DOHH2 (cell line): ENCODE measurements around the gene CUL7.

Experiments used
- H3F3A ChIP-seq: fragments of 200-600 bp; sonication (generic), shearing (Covaris generic); 2 replicates; pipeline ENCODE4 v1.6.0; 2016; ENCODE audit warnings: antibody characterized with exemption, mild to moderate bottlenecking; ENCODE audit not compliant: control insufficient read depth, insufficient read depth
- H3K27ac ChIP-seq: fragments of 200-600 bp; sonication (generic); 2 replicates; pipeline ENCODE4 v1.5.1; 2014; ENCODE audit warnings: low read depth, mild to moderate bottlenecking, low read length, moderate library complexity
- H3K27me3 ChIP-seq: fragments of 200-600 bp; sonication (generic); 2 replicates; pipeline ENCODE4 v1.6.1; 2014; ENCODE audit warnings: mild to moderate bottlenecking, low read length, mixed read lengths; ENCODE audit not compliant: control insufficient read depth
- H3K36me3 ChIP-seq: fragments of 200-600 bp; sonication (generic); 2 replicates; pipeline ENCODE4 v1.6.1; 2014; ENCODE audit warnings: mild to moderate bottlenecking, low read length, moderate library complexity, mixed read lengths; ENCODE audit not compliant: control insufficient read depth
- H3K4me1 ChIP-seq: fragments of 200-600 bp; sonication (generic); 2 replicates; pipeline ENCODE4 v1.6.1; 2014; ENCODE audit warnings: mild to moderate bottlenecking, low read length, mixed read lengths; ENCODE audit not compliant: control insufficient read depth
- H3K4me2 ChIP-seq: fragments of 200-600 bp; sonication (generic); 2 replicates; pipeline ENCODE4 v1.6.0; 2014; ENCODE audit warnings: mild to moderate bottlenecking, low read length, moderate library complexity
- H3K4me3 ChIP-seq: fragments of 200-600 bp; sonication (generic); 2 replicates; pipeline ENCODE4 v1.5.1; 2014; ENCODE audit warnings: mild to moderate bottlenecking, low read length, mixed read lengths
- H3K79me2 ChIP-seq: fragments of 200-600 bp; sonication (generic); 2 replicates; pipeline ENCODE4 v1.6.1; 2014; ENCODE audit warnings: mild to moderate bottlenecking, low read length, mixed read lengths; ENCODE audit not compliant: control insufficient read depth
- H3K9me2 ChIP-seq: fragments of 200-600 bp; sonication (generic); replicated peaks from 2 replicates; pipeline ENCODE4 v1.6.1; 2014; ENCODE audit warnings: mild to moderate bottlenecking, low read length, mixed read lengths; ENCODE audit not compliant: control insufficient read depth
- H3K9me3 ChIP-seq: fragments of 200-600 bp; sonication (generic); 2 replicates; pipeline ENCODE4 v1.6.1; 2014; ENCODE audit warnings: antibody characterized with exemption, low read length, mixed read lengths; ENCODE audit not compliant: control insufficient read depth, insufficient read depth
- H4K20me1 ChIP-seq: fragments of 200-600 bp; sonication (generic); 2 replicates; pipeline ENCODE4 v1.6.0; 2014; ENCODE audit warnings: low read depth, mild to moderate bottlenecking, antibody characterized with exemption, low read length, moderate library complexity; ENCODE audit not compliant: control insufficient read depth, insufficient read depth
- CTCF ChIP-seq: fragments of 200-600 bp; sonication (generic); IDR thresholded peaks from one replicate; pipeline ENCODE4 v1.5.1; 2014; ENCODE audit warnings: antibody characterized with exemption, mild to moderate bottlenecking, low read depth, low read length; ENCODE audit not compliant: poor library complexity, severe bottlenecking
- EZH2phosphoT487 ChIP-seq: fragments of 200-600 bp; sonication (generic); IDR thresholded peaks from 2 replicates; pipeline ENCODE4 v1.6.1; 2017; ENCODE audit warnings: borderline replicate concordance, mild to moderate bottlenecking, antibody characterized with exemption, low read length, moderate library complexity, mixed read lengths

Gene CUL7

DNA sequence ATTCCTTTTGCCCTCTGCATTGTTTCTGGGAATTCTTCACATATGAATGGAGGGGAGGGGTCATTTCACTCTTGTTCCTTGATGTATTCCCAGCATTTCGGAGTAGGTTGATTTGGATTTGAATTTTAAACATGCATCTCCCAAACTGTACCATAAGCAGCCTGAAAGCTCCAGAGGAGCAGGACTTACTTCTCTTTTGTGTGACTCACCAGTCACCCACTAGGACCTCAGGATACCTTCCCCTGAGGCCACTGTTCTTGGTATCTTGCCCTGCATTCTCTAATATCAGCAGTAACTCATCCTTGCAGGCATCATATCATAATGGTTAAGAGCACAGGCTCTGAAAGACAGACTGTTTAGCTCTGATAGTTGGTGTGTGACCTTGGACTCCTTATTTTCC is 4.9 kb upstream of the CUL7 start:
- no peak overlapping the region for H3K27ac ChIP-seq
- TF ChIP-seq CTCF = no peak
- TF ChIP-seq EZH2phosphoT487 = no peak
- peaks cover 9% of the 10 kb centered on the region for H3F3A ChIP-seq
- H4K20me1 ChIP-seq = no peaks in the 10 kb centered on the region
- no peaks in the 10 kb centered on the region for H3K9me3 ChIP-seq
- no peaks in the 10 kb centered on the region for H3K27me3 ChIP-seq
- no peaks in the 10 kb centered on the region for H3K9me2 ChIP-seq
- H3K4me3 ChIP-seq = peak overlapping the region; percentile 83
- H3K79me2 ChIP-seq = peaks cover 18% of the 10 kb centered on the region
- peaks cover 19% of the 10 kb centered on the region for H3K36me3 ChIP-seq
- H3K4me2 ChIP-seq = peak overlapping the region; percentile 90
- peaks cover 23% of the 10 kb centered on the region for H3K4me1 ChIP-seq

- Histone ChIP-seq H3K36me3 (peaks cover 19% of the 10 kb centered on the region), H3K4me2 (no peak overlapping the region), H3K27me3 (no peaks in the 10 kb centered on the region), H3K9me3 (no peaks in the 10 kb centered on the region), H3K79me2 (peaks cover 26% of the 10 kb centered on the region), H3K4me3 (no peak overlapping the region), H3K27ac (no peak overlapping the region), H3K9me2 (no peaks in the 10 kb centered on the region), H3F3A (peaks cover 9% of the 10 kb centered on the region), H4K20me1 (no peaks in the 10 kb centered on the region), H3K4me1 (peaks cover 32% of the 10 kb centered on the region)
- TF ChIP-seq CTCF (no peak), EZH2phosphoT487 (no peak)
Observed at GRCh38 chr6:43055966-43056365, 2.3 kb upstream of the CUL7 start.

GRCh38 chr6:43054206-43054943 is 724 bp upstream of the CUL7 start:
- Histone ChIP-seq H3F3A (peaks cover 9% of the 10 kb centered on the region), H3K4me3 (peak overlapping the region; percentile 80), H3K9me3 (no peaks in the 10 kb centered on the region), H3K9me2 (no peaks in the 10 kb centered on the region), H3K27ac (peak overlapping the region; percentile 33), H3K4me1 (peaks cover 25% of the 10 kb centered on the region), H3K27me3 (no peaks in the 10 kb centered on the region), H3K79me2 (peaks cover 26% of the 10 kb centered on the region), H4K20me1 (no peaks in the 10 kb centered on the region), H3K36me3 (peaks cover 25% of the 10 kb centered on the region), H3K4me2 (peak overlapping the region; percentile 81)
- no peak for TF ChIP-seq EZH2phosphoT487
- no peak for TF ChIP-seq CTCF
